GM21390 (cell line): ENCODE results near the gene PFKL.
"Not testable (repeated sequence)": the region's sequence is repeated elsewhere in the genome, so short reads cannot be mapped to it uniquely, and the experiment has no call there.

Experiments
- ATAC-seq: cut with Tn5 transposase; IDR thresholded peaks from one replicate; pipeline ENCODE4 v1.9.1; 2021; ENCODE audit not compliant: unreplicated experiment

Gene PFKL

DNA sequence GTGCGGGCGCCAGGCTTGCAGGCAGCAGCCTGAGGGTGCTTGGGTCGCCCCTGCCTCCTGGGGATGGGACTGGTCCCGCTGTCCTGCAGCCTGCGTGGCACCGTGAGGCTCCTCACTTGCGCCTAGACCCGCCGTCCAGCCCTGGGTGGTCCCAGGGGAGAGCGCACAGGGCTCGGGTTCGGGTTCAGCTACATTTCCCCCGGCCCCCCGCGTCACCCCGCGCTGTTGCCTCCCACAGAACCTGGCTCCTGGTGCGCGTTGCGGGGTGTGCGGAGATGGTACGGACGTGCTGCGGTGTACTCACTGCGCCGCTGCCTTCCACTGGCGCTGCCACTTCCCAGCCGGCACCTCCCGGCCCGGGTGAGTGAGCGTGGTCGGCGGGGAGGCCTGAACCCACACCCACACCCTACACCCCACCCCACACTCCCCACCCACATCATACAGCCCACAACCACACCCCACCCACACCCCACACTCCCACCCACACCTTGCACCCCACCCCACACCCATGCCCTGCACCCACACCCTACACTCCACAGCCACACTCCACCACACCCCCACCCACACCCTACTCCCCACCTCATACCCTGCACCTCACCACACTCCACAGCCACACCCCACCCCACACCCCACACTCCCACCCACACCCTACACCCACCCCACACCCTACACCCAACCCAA, 6.2 kb upstream of the PFKL start:
- ATAC-seq, result no peak

- ATAC-seq, result no peak
These were observed 5.3 kb upstream of the PFKL start for GRCh38 chr21:44294391-44295162.

- ATAC-seq, result no peak
These were observed 4.7 kb upstream of the PFKL start for GRCh38 chr21:44295163-44295573.

DNA sequence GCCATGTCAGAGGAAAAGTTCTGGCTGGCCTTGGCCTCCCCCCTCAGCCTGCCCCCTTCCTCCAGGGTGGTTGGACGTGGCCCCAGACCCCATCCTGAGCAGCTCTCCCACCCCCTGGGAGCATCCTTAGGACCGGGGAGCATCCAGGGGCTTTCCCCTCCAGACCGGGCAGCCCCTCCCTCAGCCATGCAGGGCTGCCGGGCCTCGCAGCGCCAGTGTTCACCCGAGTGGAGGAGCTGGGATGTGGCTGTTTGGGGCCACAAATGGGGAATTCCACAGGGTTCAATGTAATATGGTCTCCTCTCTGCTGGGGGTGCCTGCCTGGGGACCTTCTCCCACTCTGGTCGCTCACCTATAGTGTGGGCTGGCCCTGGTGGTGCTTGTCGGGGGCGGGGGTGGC, 4.2 kb upstream of the PFKL start:
- ATAC-seq, result no peak

DNA sequence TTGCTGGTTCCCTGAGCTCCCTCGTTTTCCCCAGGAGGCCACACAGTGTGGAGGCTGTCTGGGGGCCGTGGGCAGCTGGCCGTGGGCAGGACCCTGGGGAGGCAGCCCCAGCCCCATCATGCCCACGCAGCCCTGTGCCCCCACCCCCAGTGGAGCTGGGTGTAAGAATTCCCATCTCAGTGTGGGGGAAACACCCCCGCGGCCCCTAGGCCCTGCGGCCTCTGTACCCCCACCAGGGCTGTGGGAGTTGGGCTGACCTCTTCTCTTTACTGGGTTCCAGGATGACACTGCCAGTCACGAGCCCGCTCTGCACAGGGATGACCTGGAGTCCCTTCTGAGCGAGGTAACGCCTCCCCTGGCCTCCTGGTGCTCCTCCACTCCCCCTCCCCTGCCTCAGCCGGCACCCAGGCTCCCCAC, 3.7 kb upstream of the PFKL start:
- ATAC-seq, result no peak

- no peak for ATAC-seq
These were observed 2.9 kb upstream of the PFKL start for GRCh38 chr21:44296916-44297315.

DNA sequence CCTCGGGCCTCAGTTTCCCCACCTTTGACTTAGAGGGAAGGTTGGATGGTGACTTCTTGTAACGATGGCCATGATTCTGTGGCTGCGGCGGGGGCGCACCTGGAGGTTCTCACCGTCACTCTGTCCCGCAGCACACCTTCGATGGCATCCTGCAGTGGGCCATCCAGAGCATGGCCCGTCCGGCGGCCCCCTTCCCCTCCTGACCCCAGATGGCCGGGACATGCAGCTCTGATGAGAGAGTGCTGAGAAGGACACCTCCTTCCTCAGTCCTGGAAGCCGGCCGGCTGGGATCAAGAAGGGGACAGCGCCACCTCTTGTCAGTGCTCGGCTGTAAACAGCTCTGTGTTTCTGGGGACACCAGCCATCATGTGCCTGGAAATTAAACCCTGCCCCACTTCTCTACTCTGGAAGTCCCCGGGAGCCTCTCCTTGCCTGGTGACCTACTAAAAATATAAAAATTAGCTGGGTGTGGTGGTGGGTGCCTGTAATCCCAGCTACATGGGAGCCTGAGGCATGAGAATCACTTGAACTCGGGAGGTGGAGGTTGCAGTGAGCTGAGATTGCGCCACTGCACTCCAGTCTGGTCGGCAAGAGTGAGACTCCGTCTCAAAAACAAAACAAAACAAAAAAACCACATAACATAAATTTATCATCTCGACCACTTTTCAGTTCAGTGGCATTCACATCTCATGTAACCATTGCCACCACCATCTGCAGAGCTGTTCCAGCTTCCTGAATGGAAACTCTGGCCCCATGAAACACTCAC, 2.1 kb upstream of the PFKL start:
- no peak for ATAC-seq

DNA sequence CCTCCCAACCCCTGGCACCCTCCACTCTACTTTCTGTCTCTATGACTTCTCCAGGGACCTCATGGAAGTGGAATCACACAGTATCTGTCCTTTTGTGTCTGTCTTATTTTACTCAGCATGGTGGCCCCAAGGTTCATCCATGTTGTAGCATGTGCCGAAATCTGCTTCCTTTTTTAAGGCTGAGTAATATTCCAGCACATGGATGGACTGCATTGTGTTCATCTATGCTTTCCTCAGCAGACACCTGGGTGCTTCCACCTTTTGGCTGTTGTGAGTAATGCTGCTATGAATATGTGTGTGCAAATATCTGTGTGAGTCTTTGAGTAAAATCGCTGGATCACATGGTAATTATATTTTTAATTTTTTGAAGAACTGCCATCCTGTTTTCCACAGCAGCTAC, 1.6 kb upstream of the PFKL start:
- no peak for ATAC-seq

DNA sequence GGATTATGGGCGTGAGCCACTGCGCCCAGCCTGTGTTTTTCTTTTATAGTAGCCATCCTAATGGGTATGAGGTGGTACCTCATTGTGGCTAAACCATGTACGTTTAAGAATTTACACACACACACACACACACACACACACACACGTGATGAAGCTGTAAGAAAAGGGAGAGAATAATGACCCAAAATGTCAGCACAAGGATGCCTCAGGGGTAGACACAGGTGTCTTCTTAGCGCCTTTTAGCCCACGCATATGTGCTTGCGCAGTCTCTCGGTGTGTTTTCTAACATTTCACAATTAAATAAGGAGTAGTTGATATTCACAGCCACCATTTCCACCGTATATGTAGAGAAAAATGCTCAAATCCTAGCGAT, 782 bp upstream of the PFKL start:
- no peak for ATAC-seq

GRCh38 chr21:44300262-44300959, 558 bp downstream of the PFKL start:
- ATAC-seq, result peak; percentile 29

DNA sequence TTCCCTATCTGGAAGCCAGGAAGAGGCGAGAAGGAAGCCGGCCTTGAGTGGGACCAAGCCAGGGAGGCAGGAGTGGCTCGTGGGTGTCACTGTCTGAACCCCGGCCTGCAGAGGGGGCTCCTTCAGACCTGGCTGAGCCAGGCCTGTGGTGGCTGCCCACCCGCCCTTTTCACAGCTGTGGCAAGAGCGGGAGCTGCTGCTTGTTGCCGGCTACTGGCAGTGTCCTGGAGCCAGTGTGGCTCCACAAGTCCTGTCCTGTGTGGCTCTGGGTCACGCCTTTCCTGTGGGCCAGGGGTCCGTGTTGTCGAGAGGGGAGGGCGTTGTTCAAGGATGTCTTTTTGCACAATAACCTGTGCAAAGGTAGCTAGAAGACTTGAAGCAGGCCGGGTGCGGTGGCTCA, 1.3 kb downstream of the PFKL start:
- ATAC-seq, result no peak

- no peak for ATAC-seq
These were observed 2.1 kb downstream of the PFKL start for GRCh38 chr21:44301961-44302406.

DNA sequence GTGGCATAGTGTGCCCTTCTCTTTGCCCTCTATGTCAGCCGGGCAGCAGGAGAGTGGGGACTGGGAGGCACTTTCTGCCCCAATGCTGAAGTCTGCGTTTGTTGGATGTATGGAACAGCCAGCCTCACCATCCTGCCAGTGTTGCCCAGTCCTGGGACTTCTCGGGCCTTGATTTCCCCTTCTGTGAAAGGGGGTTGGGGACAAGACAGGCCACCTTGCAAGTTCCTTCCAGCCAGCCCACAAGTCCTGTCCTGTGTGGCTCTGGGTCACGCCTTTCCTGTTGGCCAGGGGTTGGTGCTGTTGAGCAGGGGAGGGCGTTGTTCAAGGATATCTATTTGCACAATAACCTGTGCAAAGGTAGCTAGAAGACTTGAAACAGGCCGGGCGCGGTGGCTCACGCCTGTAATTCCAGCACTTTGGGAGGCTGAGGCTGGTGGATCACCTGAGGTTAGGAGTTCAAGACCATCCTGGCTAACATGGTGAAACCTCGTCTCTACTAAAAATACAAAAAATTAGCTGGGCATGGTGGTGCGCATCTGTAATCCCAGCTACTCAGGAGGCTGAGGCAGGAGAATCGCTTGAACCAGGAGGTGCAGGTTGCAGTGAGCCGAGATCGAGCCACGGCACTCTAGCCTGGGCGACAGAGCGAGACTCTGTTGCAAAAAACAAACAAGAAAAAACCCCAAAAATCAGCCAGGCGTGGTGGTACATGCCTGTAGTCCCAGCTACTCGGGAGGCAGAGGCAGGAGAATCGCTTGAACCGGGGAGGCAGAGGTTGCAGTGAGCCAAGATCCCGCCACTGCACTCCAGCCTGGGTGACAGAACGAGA, 2.9 kb downstream of the PFKL start:
- ATAC-seq, result not testable (repeated sequence)

DNA sequence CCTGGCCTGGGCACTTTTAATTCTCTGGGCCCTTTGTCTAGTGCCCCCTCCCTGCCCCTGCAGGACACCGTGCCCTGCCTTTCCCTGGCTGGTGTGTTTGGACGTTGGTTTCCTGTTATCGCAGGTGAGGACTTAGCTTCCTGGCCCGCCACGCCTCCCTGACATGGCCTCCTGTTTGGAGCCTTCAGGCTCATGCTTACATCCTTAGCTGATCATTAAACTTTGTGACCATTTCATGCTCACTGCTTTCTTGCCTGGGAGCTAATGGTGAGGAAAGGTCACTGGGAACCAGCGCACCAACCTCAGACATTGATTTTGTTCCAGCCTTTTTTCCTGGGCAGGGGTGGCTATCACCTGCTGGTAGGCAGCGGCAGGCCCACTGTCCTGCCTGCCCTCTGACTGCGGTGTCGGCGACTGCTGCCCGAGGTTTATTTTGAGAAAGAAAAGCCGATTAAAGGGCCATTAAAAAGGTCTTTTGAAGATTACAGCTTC, 3.7 kb downstream of the PFKL start:
- no peak for ATAC-seq

- no peak for ATAC-seq
These were observed 4.3 kb downstream of the PFKL start for GRCh38 chr21:44304011-44304616.

- no peak for ATAC-seq
These were observed 5.0 kb downstream of the PFKL start for GRCh38 chr21:44304877-44305293.

DNA sequence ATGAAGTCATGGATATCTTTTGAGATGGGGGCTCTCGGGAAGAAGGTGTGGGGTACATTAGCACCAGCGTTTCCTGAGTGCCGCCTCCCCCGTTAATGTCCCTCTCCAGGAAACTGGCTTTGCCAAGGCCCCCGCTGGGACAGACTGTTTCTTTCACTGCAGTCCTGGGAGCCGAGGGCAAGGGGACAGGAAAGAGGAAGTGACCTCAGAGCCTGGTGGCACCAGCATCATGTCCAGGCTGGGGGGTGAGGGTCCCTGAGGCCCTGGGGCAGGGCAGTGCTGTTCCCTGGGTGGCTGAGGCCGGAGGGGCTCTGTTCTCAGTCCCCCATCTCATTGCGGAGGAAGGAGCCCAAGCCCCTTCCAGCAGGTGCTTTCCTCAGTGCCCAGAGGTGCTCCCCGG, 5.8 kb downstream of the PFKL start:
- no peak for ATAC-seq

DNA sequence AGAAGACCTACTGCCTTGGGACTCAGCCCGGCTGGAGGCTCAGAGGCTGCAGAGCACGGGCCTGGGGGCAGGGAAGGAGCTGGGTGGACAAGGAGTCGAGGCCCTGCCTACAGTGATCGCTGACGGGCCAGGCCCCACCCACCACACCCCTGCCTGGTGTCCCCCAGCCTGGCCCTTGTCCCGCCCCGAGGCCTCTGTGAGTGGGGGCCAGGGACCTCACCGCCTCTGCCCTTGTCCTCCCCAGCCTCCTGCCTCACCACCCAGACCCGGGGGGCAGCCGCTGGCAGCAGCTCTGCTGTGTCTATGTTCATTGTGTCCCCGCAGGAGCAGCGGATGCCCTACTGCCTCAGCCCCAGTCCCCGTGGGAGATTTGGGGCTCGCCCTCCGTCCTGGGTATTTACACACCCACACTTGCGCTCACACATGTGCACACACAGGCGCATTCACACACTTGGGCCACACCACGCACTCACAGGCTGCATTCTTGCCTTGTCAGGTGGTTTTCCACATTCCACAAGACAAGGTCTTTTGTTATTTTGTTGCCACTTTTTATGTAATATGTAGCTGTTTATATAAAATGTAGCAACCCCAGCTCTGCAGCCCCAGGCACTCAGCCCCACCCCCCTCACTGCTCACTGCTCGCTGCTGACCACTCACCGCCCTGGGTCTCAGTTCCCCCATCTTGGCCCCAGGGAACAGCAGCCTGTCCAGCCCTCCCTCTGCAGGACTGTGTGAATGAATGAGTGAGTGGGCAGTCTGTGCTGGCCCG, 7.3 kb downstream of the PFKL start:
- ATAC-seq, result no peak
